GM12892 (cell line): ENCODE measurements around the gene CCDC154.

Experiments used
- POLR2A ChIP-seq: IDR thresholded peaks from 2 replicates; pipeline ENCODE4 v1.6.1; 2011; ENCODE audit warnings: low read depth, low read length, control low read depth
- POLR2AphosphoS5 ChIP-seq: IDR thresholded peaks from 2 replicates; pipeline ENCODE4 v1.6.1; 2011; ENCODE audit warnings: low read depth, low read length, control low read depth

- TF ChIP-seq POLR2A (no peak), POLR2AphosphoS5 (no peak)
These were observed 54.6 kb downstream of the CCDC154 start for GRCh38 chr16:1389762-1390161.
